K562 (cell line): Measurements from ENCODE around the gene ABHD1. TPM values are rescaled to one million over a fixed set of nuclear protein-coding genes. Genes with fewer than 3 reads are reported as not detected.

ENCODE experiments used
- ATAC-seq: fragments of 200-7000 bp; cut with Tn5 transposase; 3 replicates; pipeline ENCODE4 v1.9.1; 2020; ENCODE audit warnings: moderate library complexity
- BruUV-seq: library from RNA; stranded (reverse); fragments of 400-500 nt; replicated peaks from 2 replicates; lab custom pipeline; 2021; lab: Mats Ljungman, UMichigan
- CTCF ChIA-PET: fragments of 300-600 bp; formaldehyde crosslinking; extraction: SDS; loops from one replicate; lab custom pipeline; 2021; ENCODE audit warnings: low intra/inter-chr PET ratio; lab: Yijun Ruan, JAX
- POLR2A ChIA-PET: fragments of 300-600, 350-650 bp; sonication (Branson Sonifier 250); formaldehyde crosslinking; extraction: SDS; loops from one replicate; lab custom pipeline; 2021; ENCODE audit warnings: antibody characterized with exemption, inconsistent platforms; lab: Yijun Ruan, JAX
- DNase-seq, 4 experiments: peaks; one replicate each; pipeline versions ENCODE4 v3.0.0 to v3.0.0-alpha.2; 2011 to 2018; ENCODE audit warnings: low spot score in 3 of 4, mixed read lengths in 3 of 4; ENCODE audit errors: extremely low read depth in 1 of 4
- FAIRE-seq: peaks from 2 replicates; lab custom pipeline; 2011; peaks lifted over from hg19 to GRCh38; lab: Jason Lieb, UNC
- H2AFZ ChIP-seq: 2 replicates; pipeline ENCODE4 v1.6.0; 2011; ENCODE audit warnings: low read depth, low read length, control low read depth, inconsistent platforms
- H3K27ac ChIP-seq: fragments of 200-600 bp; 3 replicates; pipeline ENCODE4 v1.8.0; 2011; ENCODE audit warnings: low read depth, mild to moderate bottlenecking, control low read depth, inconsistent platforms, low read length, moderate library complexity, mixed read lengths; ENCODE audit errors: extremely low read depth
- H3K27me3 ChIP-seq, 2 experiments: fragments of 300-600 bp in 1 of 2; 2 replicates in 1 of 2; 3 replicates in 1 of 2; pipeline versions ENCODE4 v1.6.0 to v1.8.0; 2011; ENCODE audit warnings: inconsistent platforms in 2 of 2, low read length in 2 of 2, mild to moderate bottlenecking in 1 of 2, mixed read lengths in 1 of 2, moderate library complexity in 1 of 2; ENCODE audit not compliant: control insufficient read depth in 2 of 2, insufficient read depth in 2 of 2
- H3K36me3 ChIP-seq: fragments of 300-600 bp; 3 replicates; pipeline ENCODE4 v1.8.0; 2011; ENCODE audit warnings: mild to moderate bottlenecking, low read length, inconsistent platforms; ENCODE audit not compliant: control insufficient read depth, insufficient read depth
- H3K4me1 ChIP-seq, 2 experiments: fragments of 200-600 bp in 1 of 2; replicated peaks in 1 of 2; 2 replicates in 1 of 2; 3 replicates in 1 of 2; pipeline versions ENCODE4 v1.5.1 to v1.8.0; 2011; ENCODE audit warnings: inconsistent platforms in 2 of 2, low read length in 2 of 2, mild to moderate bottlenecking in 1 of 2, mixed read lengths in 1 of 2, moderate library complexity in 1 of 2; ENCODE audit not compliant: control insufficient read depth in 2 of 2, insufficient read depth in 2 of 2
- H3K4me2 ChIP-seq: 2 replicates; pipeline ENCODE4 v1.6.1; 2011; ENCODE audit warnings: low read length, control low read depth, inconsistent platforms, mixed read lengths; ENCODE audit not compliant: insufficient read depth
- H3K4me3 ChIP-seq: fragments of 200-600 bp; sonication (generic), shearing (Covaris generic); 2 replicates; pipeline ENCODE4 v1.5.1; 2016; ENCODE audit warnings: control low read depth, inconsistent platforms
- H3K79me2 ChIP-seq: fragments of 200-600 bp; 3 replicates; pipeline ENCODE4 v1.8.0; 2011; ENCODE audit warnings: low read length, inconsistent platforms; ENCODE audit not compliant: control insufficient read depth, insufficient read depth
- H3K9ac ChIP-seq, 2 experiments: 2 replicates each; pipeline versions ENCODE4 v1.6.0 to v1.6.1; 2011; ENCODE audit warnings: low read depth in 2 of 2, low read length in 2 of 2, control low read depth in 1 of 2, inconsistent platforms in 1 of 2, mild to moderate bottlenecking in 1 of 2, mixed read lengths in 1 of 2; ENCODE audit not compliant: insufficient read depth in 1 of 2
- H3K9me1 ChIP-seq: one replicate; pipeline ENCODE4 v1.6.0; 2011; ENCODE audit warnings: inconsistent platforms, mild to moderate bottlenecking, low read length, moderate library complexity; ENCODE audit not compliant: control insufficient read depth, insufficient read depth
- H3K9me3 ChIP-seq: replicated peaks from 2 replicates; pipeline ENCODE4 v1.5.1; 2011; ENCODE audit warnings: low read depth, low read length, inconsistent platforms; ENCODE audit not compliant: control insufficient read depth, insufficient read depth
- H4K20me1 ChIP-seq: replicated peaks from 2 replicates; pipeline ENCODE4 v1.6.1; 2011; ENCODE audit warnings: low read length, inconsistent platforms, mixed read lengths; ENCODE audit not compliant: control insufficient read depth, insufficient read depth
- ESRRA ChIP-seq: fragments of 450-650 bp; IDR thresholded peaks from 2 replicates; pipeline ENCODE4 v1.6.1; 2014; ENCODE audit warnings: low read depth, mild to moderate bottlenecking, moderate library complexity, borderline replicate concordance
- FOXK1 ChIP-seq: sonication (generic); formaldehyde crosslinking; IDR thresholded peaks from 2 replicates; pipeline ENCODE4 v1.8.0; 2022; ENCODE audit warnings: missing genetic modification reagents, mild to moderate bottlenecking, borderline replicate concordance
- KAT8 ChIP-seq: fragments of 450-650 bp; IDR thresholded peaks from 2 replicates; pipeline ENCODE4 v1.6.1; 2016; ENCODE audit warnings: low read depth, mild to moderate bottlenecking
- KDM5B ChIP-seq: fragments of 200-600 bp; sonication (generic); IDR thresholded peaks from 2 replicates; pipeline ENCODE4 v1.6.1; 2012; ENCODE audit warnings: low read depth, mild to moderate bottlenecking, moderate library complexity, low read length, control low read depth, inconsistent platforms; ENCODE audit not compliant: insufficient replicate concordance
- KLF6 ChIP-seq: fragments of 250-450 bp; sonication (Bioruptor Pico); IDR thresholded peaks from 2 replicates; pipeline ENCODE4 v1.4.0; 2020; ENCODE audit warnings: mild to moderate bottlenecking, moderate library complexity, borderline replicate concordance
- LCOR ChIP-seq: sonication (generic); formaldehyde crosslinking; IDR thresholded peaks from 2 replicates; pipeline ENCODE4 v1.8.0; 2022; ENCODE audit warnings: mild to moderate bottlenecking, missing genetic modification reagents
- MBD2 ChIP-seq: sonication (generic); IDR thresholded peaks from 2 replicates; pipeline ENCODE4 v1.6.1; 2016; ENCODE audit warnings: low read depth, borderline replicate concordance
- MTA1 ChIP-seq: fragments of 450-650 bp; IDR thresholded peaks from 2 replicates; pipeline ENCODE4 v1.6.1; 2017; ENCODE audit warnings: borderline replicate concordance
- POU5F1 ChIP-seq: fragments of 150-350 bp; IDR thresholded peaks from 2 replicates; pipeline ENCODE4 v1.6.1; 2014; ENCODE audit warnings: borderline replicate concordance, low read length, low read depth, mild to moderate bottlenecking; ENCODE audit not compliant: partially characterized antibody
- RB1 ChIP-seq: fragments of 450-650 bp; IDR thresholded peaks from 2 replicates; pipeline ENCODE4 v1.6.1; 2017; ENCODE audit warnings: low read depth, mild to moderate bottlenecking
- SRSF1 ChIP-seq: fragments of 200-400 bp; formaldehyde crosslinking; IDR thresholded peaks from 2 replicates; pipeline ENCODE4 v1.6.1; 2017; ENCODE audit warnings: mild to moderate bottlenecking, low read depth, low read length, moderate library complexity
- ZKSCAN1 ChIP-seq: fragments of 150-350 bp; IDR thresholded peaks from 2 replicates; pipeline ENCODE4 v1.6.1; 2016; ENCODE audit warnings: low read depth, low read length
- ZNF184 ChIP-seq: sonication (generic); formaldehyde crosslinking; IDR thresholded peaks from 2 replicates; pipeline ENCODE4 v1.5.0; 2020; ENCODE audit warnings: missing genetic modification reagents
- ZNF384 ChIP-seq: IDR thresholded peaks from 2 replicates; pipeline ENCODE4 v1.6.1; 2012; ENCODE audit warnings: low read depth, low read length, improper control_type of control experiment
- ZNF766 ChIP-seq: fragments of 200-800 bp; sonication (Bioruptor generic); conservative IDR thresholded peaks from 2 replicates; pipeline ENCODE4 v1.6.1; 2016; ENCODE audit warnings: missing genetic modification characterization, missing compliant biosample characterization
- WGBS: fragments of 100-300 bp; shearing (Covaris generic); methylation state at CpG from one replicate; pipeline ENCODE4 v1.1.6; 2016; ENCODE audit warnings: low coverage, mixed read lengths; ENCODE audit not compliant: insufficient coverage; ENCODE audit errors: missing lambda C conversion rate; 5-methylcytosine and 5-hydroxymethylcytosine counted together
- in situ Hi-C: fragments of 300-500 bp; cut with MboI; formaldehyde crosslinking; loops from 4 replicates; pipeline ENCODE4 v1.15.0; 2018; ENCODE audit warnings: inconsistent platforms, mixed read lengths
- intact Hi-C: fragments of 100-400 bp; cut with micrococcal nuclease; formaldehyde crosslinking; loops from 2 replicates; pipeline ENCODE4 v1.14.2; 2022
- polyA plus RNA-seq, 8 experiments: library from polyadenylated mRNA; depleted of rRNA in 4 of 8; stranded (reverse) in 5 of 8; unstranded in 3 of 8; fragments of >200 nt; fragmentation: Nextera tagmentation in 2 of 8; fragmentation: Illumina TruSeq in 1 of 8; extraction: Ambion mirVana in 2 of 8; extraction: Trizol in 1 of 8; gene quantifications; 2 replicates each; pipeline versions ENCODE4 v1.2.1 to v1.2.3, GENCODE V29; 2011 to 2014; ENCODE audit warnings: inconsistent platforms in 1 of 8, missing spikeins in 1 of 8
- total RNA-seq, 7 experiments: library from RNA; depleted of rRNA in 6 of 7; stranded (reverse); fragments of >200 nt in 6 of 7; fragmentation: Illumina TruSeq in 2 of 7; extraction: Trizol in 2 of 7; gene quantifications; 2 replicates each; pipeline versions ENCODE4 v1.2.1 to v1.2.3, GENCODE V29; 2011 to 2021; ENCODE audit warnings: low replicate concordance in 1 of 7
- TF ChIP-seq, protein P1 (sequence below): sonication (generic); formaldehyde crosslinking; IDR thresholded peaks from 2 replicates; pipeline ENCODE4 v1.9.0; 2022; ENCODE audit warnings: mild to moderate bottlenecking, missing genetic modification reagents
- TF ChIP-seq, protein P2 (sequence below): fragments of 250-450 bp; sonication (Bioruptor Pico); IDR thresholded peaks from 2 replicates; pipeline ENCODE4 v1.4.0; 2020; ENCODE audit warnings: borderline replicate concordance

The ABHD1 gene
- total and polyA plus RNA-seq, 9 of the 15 experiments (the other 6 are each of a cell fraction or from before 2014, with no cell fraction given), result 0.10 to 0.16 (median 0.11) TPM; not detected in 5

DNA sequence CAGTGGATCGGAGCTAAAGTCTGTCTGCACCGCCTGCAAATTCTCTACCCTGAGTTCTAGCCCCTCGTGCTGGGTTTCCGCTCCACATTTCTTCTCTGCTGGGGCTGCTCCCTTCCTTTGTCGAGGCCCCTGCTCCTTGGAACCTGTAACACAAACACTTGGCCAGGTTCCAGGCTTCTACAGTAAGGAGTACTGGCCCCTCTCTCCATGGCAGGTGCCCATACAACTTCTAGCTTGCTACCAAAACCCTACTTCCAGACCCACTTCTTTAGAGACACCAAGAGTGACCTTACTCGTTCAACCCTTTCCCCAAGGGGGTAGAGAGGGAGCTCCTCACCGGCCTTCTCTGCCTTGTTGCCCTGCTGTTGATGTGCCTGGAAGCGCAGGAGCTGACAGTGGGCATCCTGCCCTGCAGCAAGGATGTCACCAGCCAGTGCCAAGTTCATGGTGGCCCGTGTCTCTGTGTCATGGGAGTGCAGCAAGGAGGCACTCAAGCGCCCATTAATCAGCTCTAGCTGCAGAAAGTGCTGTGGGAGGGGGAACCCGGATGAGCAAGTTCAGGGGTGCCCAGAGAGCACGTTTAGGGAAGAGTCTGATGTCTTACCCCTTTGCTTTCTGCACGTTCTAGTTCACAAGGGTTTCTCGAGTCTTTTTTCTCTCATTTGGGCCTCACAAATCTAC lies 9.7 kb downstream of the ABHD1 start (continued):
- TF ChIP-seq, protein P1, sequence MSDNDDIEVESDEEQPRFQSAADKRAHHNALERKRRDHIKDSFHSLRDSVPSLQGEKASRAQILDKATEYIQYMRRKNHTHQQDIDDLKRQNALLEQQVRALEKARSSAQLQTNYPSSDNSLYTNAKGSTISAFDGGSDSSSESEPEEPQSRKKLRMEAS (CRISPR knock-in tag), result 0 out of 2 replicates have a peak, but pooled peaks have one; percentile 5
- no peak for TF ChIP-seq ESRRA
- TF ChIP-seq, all 486 proteins: peak for 3

DNA sequence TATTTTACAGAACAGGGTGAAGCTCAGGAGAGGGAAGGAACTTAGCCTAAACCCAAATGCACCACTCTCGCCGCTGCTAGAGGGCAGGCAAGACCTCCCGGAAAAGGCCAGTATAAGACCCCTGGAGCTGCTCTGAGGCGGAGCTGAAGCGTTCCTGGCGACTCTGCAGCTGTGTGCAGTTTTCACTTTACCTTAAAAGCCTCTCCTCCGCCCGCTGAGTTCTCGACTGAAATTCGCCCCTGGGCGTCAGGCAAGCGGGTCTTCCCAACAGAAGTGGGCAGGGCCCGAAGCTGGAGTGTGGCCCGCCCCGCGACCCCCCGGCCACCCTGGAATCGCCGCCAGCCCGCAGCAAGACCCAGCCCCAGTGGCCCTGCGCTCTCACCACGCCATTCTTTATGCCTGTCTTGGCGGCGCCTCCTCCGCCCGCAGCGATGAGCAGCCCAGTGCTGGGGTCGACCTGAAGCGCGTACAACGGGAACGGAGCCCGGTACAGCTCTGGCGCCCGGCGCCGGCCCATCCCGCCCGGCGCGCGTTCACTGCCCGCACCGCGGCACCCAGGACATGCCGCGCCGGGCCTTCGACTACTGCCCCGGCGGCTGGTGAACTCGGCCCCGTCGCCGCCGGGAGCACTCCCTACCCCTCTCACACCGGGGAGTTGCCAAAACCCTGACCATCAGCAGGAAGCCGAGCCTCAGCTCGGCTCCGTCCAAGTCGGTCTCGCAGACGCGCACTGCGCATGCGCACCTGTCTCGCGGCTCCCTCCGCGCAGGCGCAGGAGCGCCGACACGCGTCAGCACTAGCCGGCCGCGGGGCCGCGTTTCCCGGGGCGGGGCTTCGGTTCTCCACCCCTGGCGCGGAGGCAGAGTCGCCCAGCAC lies 10.5 kb downstream of the ABHD1 start, which contains the start of gene PREB:
Gene PREB (minus strand): TSS at position 732 of the 876 bp plus-strand sequence. CDS start 215 bp downstream, at position 517.
- POLR2A ChIA-PET, result interaction anchor here (0.6 to 2.1 kb wide), 7 partner anchors 10 to 167 kb away, joined by 3 to 12 read pairs (median 4); partner anchors contain the start of gene ABHD1
- in situ Hi-C loops, result no loop called here
- peak within 1 kb of the TSS; percentile 98 for H3K4me3 ChIP-seq
- FAIRE-seq (peak; percentile 93), DNase-seq (peak; percentile 97 to 99 (median 98)), ATAC-seq (peak; percentile 98)
- intact Hi-C loops, result no loop called here
- peak within 1 kb of the TSS; percentile 85 for H3K27ac ChIP-seq
- H4K20me1 ChIP-seq, result no peaks in the 10 kb centered on the region; the same call in 1 of the 2 replicates
- peak within 1 kb of the TSS; percentile 80 for H3K4me2 ChIP-seq
- peaks cover 42% of the 10 kb centered on the region; the same call in 2 of the 3 replicates for H3K36me3 ChIP-seq
- CTCF ChIA-PET, result interaction anchor here (1.3 kb wide), 1 partner anchor 58 kb away, joined by 5 read pairs; no protein-coding TSS in a partner anchor
- no peaks in the 10 kb centered on the region for H3K27me3 ChIP-seq
- peak within 1 kb of the TSS; percentile 95 to 99 for H3K9ac ChIP-seq
- H3K4me1 ChIP-seq, result peaks cover 15 to 35% of the 10 kb centered on the region in 2 experiments; a peak in 4 of 5 replicates
- no peaks in the 10 kb centered on the region; the same call in 1 of the 2 replicates for H3K9me3 ChIP-seq
- under 1% methylated on average over 66 of the region's 86 CpGs for WGBS
- no TSS peak for BruUV-seq
- peaks cover 21% of the 10 kb centered on the region for H3K79me2 ChIP-seq
- H3K9me1 ChIP-seq, result peaks cover 8% of the 10 kb centered on the region
- H2AFZ ChIP-seq, result peak within 1 kb of the TSS; percentile 96
- TF ChIP-seq KDM5B, result peak; percentile 83
- TF ChIP-seq LCOR (CRISPR knock-in tag), result 0 out of 2 replicates have a peak, but pooled peaks have one; percentile 58
- no peak for TF ChIP-seq ZNF184 (CRISPR knock-in tag)
- no peak for TF ChIP-seq ZNF766 (CRISPR knock-in tag)
- no peak for TF ChIP-seq MTA1
- TF ChIP-seq RB1, result peak; percentile 84; the same call in 1 of the 2 replicates
- peak; percentile 54; the same call in 1 of the 2 replicates for TF ChIP-seq ZKSCAN1
- no peak for TF ChIP-seq SRSF1
- TF ChIP-seq FOXK1 (CRISPR knock-in tag), result no peak; the same call in 1 of the 2 replicates
- no peak for TF ChIP-seq KAT8
- TF ChIP-seq ZNF384, result no peak
- TF ChIP-seq, protein P2, sequence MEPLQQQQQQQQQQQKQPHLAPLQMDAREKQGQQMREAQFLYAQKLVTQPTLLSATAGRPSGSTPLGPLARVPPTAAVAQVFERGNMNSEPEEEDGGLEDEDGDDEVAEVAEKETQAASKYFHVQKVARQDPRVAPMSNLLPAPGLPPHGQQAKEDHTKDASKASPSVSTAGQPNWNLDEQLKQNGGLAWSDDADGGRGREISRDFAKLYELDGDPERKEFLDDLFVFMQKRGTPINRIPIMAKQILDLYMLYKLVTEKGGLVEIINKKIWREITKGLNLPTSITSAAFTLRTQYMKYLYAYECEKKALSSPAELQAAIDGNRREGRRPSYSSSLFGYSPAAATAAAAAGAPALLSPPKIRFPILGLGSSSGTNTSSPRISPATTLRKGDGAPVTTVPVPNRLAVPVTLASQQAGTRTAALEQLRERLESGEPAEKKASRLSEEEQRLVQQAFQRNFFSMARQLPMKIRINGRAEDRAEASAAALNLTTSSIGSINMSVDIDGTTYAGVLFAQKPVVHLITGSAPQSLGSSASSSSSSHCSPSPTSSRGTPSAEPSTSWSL (CRISPR knock-in tag), result no peak
- TF ChIP-seq MBD2, result peak; percentile 87; the same call in 1 of the 2 replicates
- no peak for TF ChIP-seq KLF6 (CRISPR knock-in tag)
- TF ChIP-seq POU5F1, result peak; percentile 93
